HFF-Myc (cell line): ENCODE results near the gene CEP126.

Source experiments
- DNase-seq: peaks from one replicate; pipeline ENCODE4 v3.0.0-alpha.2; 2011; ENCODE audit warnings: low read depth; ENCODE audit errors: extremely low read depth
- H3K4me3 ChIP-seq: replicated peaks from 2 replicates; pipeline ENCODE4 v1.5.1; 2011; ENCODE audit warnings: low read depth, mild to moderate bottlenecking, control low read depth, low read length
- TF ChIP-seq, protein P1 (sequence below): IDR thresholded peaks from 2 replicates; pipeline ENCODE4 v1.5.1; 2012; ENCODE audit warnings: mild to moderate bottlenecking, low read depth, low read length, control low read depth; ENCODE audit errors: missing control alignments

Gene CEP126

DNA sequence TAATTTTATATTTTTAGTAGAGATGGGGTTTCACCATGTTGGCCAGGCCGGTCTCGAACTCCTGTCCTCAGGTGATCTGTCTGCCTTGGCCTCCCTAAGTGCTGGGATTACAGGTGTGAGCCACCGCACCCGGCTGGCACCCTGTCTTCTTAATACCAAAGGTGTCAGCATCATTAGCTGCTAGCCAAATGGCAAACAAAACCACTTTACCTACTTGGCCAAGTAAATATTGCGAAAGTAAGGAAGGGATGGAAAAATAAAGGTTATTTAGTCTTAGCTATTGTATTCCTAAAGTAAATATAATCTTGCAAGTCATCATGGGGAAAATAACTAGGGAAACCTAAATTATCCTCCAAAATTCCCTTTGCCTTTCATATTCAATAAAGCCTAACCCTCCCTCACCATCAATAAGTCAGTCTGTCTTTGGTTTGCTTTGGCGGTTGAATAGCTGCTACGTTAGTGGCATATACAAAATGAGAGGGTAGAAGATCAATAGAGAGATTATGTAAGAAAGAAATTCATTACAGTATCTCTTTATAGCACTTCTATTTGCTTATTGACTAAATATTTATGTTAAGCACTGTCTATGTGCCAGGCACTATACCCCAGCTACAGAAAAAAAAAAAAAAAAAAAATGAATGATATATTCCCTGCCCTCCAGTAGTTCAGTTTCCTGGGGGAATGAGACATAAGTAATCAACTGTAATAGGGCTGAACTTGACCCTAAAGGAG lies 92.2 kb downstream of the CEP126 start:
- DNase-seq = no peak
- no peak overlapping the region for H3K4me3 ChIP-seq
- TF ChIP-seq, protein P1, sequence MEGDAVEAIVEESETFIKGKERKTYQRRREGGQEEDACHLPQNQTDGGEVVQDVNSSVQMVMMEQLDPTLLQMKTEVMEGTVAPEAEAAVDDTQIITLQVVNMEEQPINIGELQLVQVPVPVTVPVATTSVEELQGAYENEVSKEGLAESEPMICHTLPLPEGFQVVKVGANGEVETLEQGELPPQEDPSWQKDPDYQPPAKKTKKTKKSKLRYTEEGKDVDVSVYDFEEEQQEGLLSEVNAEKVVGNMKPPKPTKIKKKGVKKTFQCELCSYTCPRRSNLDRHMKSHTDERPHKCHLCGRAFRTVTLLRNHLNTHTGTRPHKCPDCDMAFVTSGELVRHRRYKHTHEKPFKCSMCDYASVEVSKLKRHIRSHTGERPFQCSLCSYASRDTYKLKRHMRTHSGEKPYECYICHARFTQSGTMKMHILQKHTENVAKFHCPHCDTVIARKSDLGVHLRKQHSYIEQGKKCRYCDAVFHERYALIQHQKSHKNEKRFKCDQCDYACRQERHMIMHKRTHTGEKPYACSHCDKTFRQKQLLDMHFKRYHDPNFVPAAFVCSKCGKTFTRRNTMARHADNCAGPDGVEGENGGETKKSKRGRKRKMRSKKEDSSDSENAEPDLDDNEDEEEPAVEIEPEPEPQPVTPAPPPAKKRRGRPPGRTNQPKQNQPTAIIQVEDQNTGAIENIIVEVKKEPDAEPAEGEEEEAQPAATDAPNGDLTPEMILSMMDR = no peak

DNA sequence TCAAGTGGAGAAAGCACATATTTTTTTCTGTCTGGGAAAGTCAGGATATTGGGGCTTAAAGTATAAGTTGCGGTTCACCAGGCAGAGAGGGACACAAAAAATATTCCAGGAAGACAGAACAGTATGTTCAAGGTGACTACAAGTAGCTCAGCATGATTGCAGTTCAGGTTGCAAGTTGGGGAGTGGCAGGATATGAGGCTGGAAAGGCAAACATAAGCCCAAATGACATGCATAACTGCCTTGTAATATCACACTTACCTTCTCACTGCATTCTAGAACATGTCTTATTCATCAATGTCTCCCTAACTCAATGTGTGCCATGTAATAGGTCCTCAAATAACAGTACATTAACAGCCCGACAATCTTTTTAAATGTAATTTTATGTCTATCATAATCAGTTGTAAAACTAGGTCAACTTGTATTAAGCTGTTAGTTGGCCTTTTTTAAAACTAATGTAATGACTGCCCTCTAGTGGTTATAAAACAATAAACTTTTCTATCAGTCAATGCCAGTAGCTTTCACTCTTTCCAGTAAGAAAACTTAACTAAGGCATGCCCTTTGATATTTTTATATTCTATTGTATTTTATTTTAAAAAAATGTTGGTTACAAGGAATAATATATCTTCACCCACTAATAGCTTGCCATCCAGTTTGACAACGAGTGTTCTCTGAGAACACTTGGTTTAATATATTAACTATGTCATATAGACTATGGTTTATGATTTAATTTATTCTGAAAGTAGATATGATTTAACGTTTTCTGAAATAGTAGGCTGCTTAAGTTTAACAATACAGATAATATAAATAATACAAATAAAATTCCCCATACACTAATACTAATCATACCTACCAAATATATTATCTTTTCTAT lies 93.0 kb downstream of the CEP126 start:
- H3K4me3 ChIP-seq = no peak overlapping the region
- TF ChIP-seq, protein P1 = peak; percentile 15
- peak; percentile 32 for DNase-seq

DNA sequence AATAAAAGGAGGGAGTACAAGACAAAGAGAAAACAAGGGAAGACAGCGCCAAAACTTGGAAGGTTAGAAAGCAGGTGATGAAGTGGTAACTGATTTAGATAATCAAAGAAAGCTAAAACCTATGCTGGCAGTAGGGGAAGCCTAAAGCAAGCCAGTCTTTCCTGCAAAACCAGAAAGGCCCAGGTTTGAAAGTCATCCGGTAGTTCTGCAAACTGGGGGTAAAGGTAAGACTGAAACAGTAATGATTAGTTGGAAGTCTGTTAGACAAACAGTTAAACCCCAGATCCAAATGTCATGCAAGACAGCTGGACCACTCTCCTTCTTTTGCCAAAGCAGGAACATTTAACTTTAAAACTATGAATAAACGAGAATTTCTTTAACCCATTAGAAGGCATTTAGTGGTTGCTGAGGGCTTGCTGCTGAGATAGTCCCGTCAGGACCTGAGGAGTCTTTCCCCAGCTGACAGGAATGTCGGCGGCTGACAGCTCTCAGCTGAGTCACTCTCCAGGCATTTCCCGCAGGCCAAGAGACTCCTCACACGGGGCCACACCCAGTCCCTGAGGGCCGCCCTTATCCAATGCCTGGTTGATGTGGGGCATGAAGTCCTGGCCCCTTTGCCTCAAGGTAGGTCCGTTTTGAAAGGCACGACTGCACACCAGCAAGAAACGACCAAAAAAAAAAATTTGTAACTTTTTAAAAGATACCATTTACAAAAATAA lies 96.1 kb downstream of the CEP126 start:
- TF ChIP-seq, protein P1 = no peak
- no peak overlapping the region for H3K4me3 ChIP-seq
- peak; percentile 63 for DNase-seq

DNA sequence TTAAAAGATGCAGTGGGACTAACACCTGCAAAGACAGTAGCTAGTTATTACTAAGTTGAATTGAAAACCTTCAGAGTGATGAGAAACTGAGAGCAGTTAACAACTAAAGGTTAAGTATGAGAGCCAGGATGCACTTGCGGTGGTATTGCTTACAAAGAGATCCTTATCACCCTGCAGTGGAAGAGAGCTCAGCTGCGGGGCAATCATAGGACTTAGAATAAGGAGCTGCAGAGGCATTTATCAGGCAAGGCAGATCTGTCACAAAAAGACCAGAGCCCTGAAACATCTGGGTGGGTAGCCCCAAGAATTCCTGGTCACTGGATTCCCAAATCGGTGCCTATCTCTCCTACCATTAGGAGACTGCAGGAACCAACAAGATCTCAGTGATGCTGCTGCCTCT lies 98.1 kb downstream of the CEP126 start:
- TF ChIP-seq, protein P1 = no peak
- no peak overlapping the region for H3K4me3 ChIP-seq
- DNase-seq = no peak

DNA sequence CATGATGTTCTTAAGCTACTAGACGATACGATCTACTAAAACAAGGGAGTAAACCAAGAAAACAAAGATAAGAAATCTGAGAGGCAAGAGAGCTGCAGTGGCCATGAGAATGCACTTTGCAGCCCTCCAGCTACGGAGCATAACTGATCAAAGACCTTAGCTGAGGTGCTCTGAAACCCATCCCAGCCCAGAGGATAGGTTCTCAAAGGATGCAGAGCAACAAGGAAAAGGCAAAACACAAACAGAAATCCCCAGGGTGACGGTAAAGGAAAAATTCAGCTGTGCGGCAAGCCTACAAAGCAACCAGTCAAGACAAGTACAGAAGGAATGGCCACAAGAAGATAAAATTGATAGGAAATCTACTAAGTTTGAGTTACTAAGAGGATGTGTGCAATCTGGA lies 99.9 kb downstream of the CEP126 start:
- TF ChIP-seq, protein P1 = no peak
- H3K4me3 ChIP-seq = no peak overlapping the region
- DNase-seq = no peak

DNA sequence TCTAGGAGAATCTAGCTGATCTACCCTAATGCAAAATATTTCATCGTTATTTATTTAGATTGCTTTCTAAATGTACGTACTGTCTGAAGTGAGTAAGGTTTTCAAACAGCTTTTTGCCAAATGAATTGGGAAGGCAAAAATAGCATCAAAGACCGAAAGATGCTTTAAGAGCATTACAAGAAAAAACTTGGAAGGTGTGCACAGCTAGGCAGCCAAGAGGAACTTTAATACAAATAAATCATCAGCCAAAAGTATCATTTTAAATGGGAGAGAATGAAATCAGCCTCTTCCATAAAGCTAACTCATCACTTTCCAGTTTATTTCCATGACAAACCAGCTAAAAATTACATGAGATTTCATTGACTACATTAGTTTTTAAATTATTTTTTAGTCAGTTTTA lies 102.2 kb downstream of the CEP126 start:
- no peak for DNase-seq
- TF ChIP-seq, protein P1 = no peak
- H3K4me3 ChIP-seq = no peak overlapping the region
